Colonic mucosa (tissue), 4 donors: Measurements from ENCODE around the gene PCAT7. TPM values are rescaled to one million over a fixed set of nuclear protein-coding genes. Genes with fewer than 3 reads are reported as not detected.

Experiments
- DNase-seq: peaks from one replicate; pipeline ENCODE4 v3.0.0-alpha.2; 2020
- H3K27ac ChIP-seq: fragments of 200-600 bp; one replicate; pipeline ENCODE4 v1.8.0; 2021
- H3K27me3 ChIP-seq: fragments of 200-600 bp; one replicate; pipeline ENCODE4 v1.8.0; 2021
- H3K36me3 ChIP-seq: fragments of 200-600 bp; one replicate; pipeline ENCODE4 v1.8.0; 2021
- H3K4me1 ChIP-seq: fragments of 200-600 bp; one replicate; pipeline ENCODE4 v1.8.0; 2021; ENCODE audit warnings: mild to moderate bottlenecking
- H3K4me3 ChIP-seq: fragments of 200-600 bp; one replicate; pipeline ENCODE4 v1.8.0; 2021
- H3K9ac ChIP-seq, 2 donors: one replicate each; pipeline ENCODE4 v1.7.0; 2013; ENCODE audit warnings: control low read depth in 2 of 2, low read depth in 2 of 2, low read length in 2 of 2
- H3K9me3 ChIP-seq: fragments of 200-600 bp; one replicate; pipeline ENCODE4 v1.8.0; 2021
- CTCF ChIP-seq: fragments of 200-600 bp; IDR thresholded peaks from one replicate; pipeline ENCODE4 v1.8.0; 2022; ENCODE audit warnings: antibody characterized with exemption, mild to moderate bottlenecking
- intact Hi-C: fragments of 100-400 bp; cut with DNase I; formaldehyde crosslinking; loops from one replicate; pipeline ENCODE4 v1.14.1; 2022
- total RNA-seq, 2 donors: library from RNA; stranded (reverse); fragmentation: NEBNext Ultra II Directional in 1 of 2; extraction: Animal tissue kit (Norgen Biotek cat#: 25700) in 1 of 2; gene quantifications; one replicate each; pipeline ENCODE4 v1.2.1, GENCODE V29; 2021
- donor health status: healthy.
- donor health status: DM: no; HTN: no; CAD: no.
- donor health status: DM: no; HTN: no; CAD: no.

The PCAT7 gene
- total RNA-seq, 2 donors from 2014 or later: 2.1 to 2.5 TPM

GRCh38 chr9:94600258-94600657, 45.4 kb downstream of the PCAT7 start:
- Histone ChIP-seq H3K27me3 (no peaks in the 10 kb centered on the region), H3K4me3 (no peak overlapping the region), H3K9me3 (no peaks in the 10 kb centered on the region), H3K36me3 (no peaks in the 10 kb centered on the region), H3K9ac (peak overlapping the region; percentile 43 to 61), H3K27ac (peak overlapping the region; percentile 9), H3K4me1 (no peaks in the 10 kb centered on the region)
- TF ChIP-seq CTCF: no peak
- intact Hi-C loops: loop anchor here (5.0 kb wide), 1 partner anchor 48 kb away; no protein-coding TSS in a partner anchor
- peak; percentile 67 for DNase-seq

GRCh38 chr9:94600715-94601114, 45.8 kb downstream of the PCAT7 start:
- Histone ChIP-seq H3K36me3 (no peaks in the 10 kb centered on the region), H3K4me1 (no peaks in the 10 kb centered on the region), H3K27ac (peak overlapping the region; percentile 9), H3K27me3 (no peaks in the 10 kb centered on the region), H3K4me3 (no peak overlapping the region), H3K9ac (peak overlapping the region in 1 of 2 donors; percentile 1), H3K9me3 (no peaks in the 10 kb centered on the region)
- no peak for DNase-seq
- intact Hi-C loops: loop anchor here (5.0 kb wide), 1 partner anchor 48 kb away; no protein-coding TSS in a partner anchor
- no peak for TF ChIP-seq CTCF

GRCh38 chr9:94602666-94603065, 47.8 kb downstream of the PCAT7 start:
- Histone ChIP-seq H3K27me3 (no peaks in the 10 kb centered on the region), H3K9ac (no peak overlapping the region), H3K4me1 (peaks cover 9% of the 10 kb centered on the region), H3K27ac (no peak overlapping the region), H3K9me3 (no peaks in the 10 kb centered on the region), H3K36me3 (no peaks in the 10 kb centered on the region), H3K4me3 (no peak overlapping the region)
- TF ChIP-seq CTCF: no peak
- DNase-seq: no peak
- intact Hi-C loops: loop anchor here (5.0 kb wide), 1 partner anchor 50 kb away; no protein-coding TSS in a partner anchor

- no peak overlapping the region for H3K4me3 ChIP-seq
- H3K9me3 ChIP-seq: no peaks in the 10 kb centered on the region
- no peaks in the 10 kb centered on the region for H3K36me3 ChIP-seq
- no peaks in the 10 kb centered on the region for H3K27me3 ChIP-seq
- H3K27ac ChIP-seq: peak overlapping the region; percentile 50
- H3K4me1 ChIP-seq: peaks cover 9% of the 10 kb centered on the region
- H3K9ac ChIP-seq: peak overlapping the region in 1 of 2 donors; percentile 52
- intact Hi-C loops: loop anchor here (5.0 kb wide), 1 partner anchor 51 kb away; no protein-coding TSS in a partner anchor
- DNase-seq: peak; percentile 93
- peak; percentile 71 for TF ChIP-seq CTCF
Measured at GRCh38 chr9:94603259-94604160, 48.6 kb downstream of the PCAT7 start.

- Histone ChIP-seq H3K27ac (peak overlapping the region; percentile 78), H3K9ac (peak overlapping the region in 1 of 2 donors; percentile 91), H3K4me3 (no peak overlapping the region), H3K27me3 (no peaks in the 10 kb centered on the region), H3K9me3 (no peaks in the 10 kb centered on the region), H3K4me1 (peaks cover 12% of the 10 kb centered on the region), H3K36me3 (no peaks in the 10 kb centered on the region)
- intact Hi-C loops: no loop called here
- TF ChIP-seq CTCF: no peak
- DNase-seq: peak; percentile 80
Measured at GRCh38 chr9:94606646-94607422, 52.0 kb downstream of the PCAT7 start.
